Activated naive CD8-positive, alpha-beta T cell treated with anti-CD3 and anti-CD28 coated beads, Interleukin-2, amount 50 U/mL, for 24 hours (primary cell): Measurements from ENCODE around the gene BTBD10.
"Not testable (repeated sequence)": the region's sequence is repeated elsewhere in the genome, so short reads cannot be mapped to it uniquely, and the experiment has no call there.

Experiments
- ATAC-seq: fragments of 150-1000 bp; cut with Tn5 transposase; one replicate; pipeline ENCODE4 v1.10.0; 2021
- DNase-seq: peaks from one replicate; pipeline ENCODE4 v3.0.0; 2021
- H3K27ac Mint-ChIP-seq: one replicate; pipeline ENCODE4 v1.8.0; 2021; ENCODE audit warnings: mild to moderate bottlenecking, mixed read lengths
- H3K27me3 Mint-ChIP-seq: one replicate; pipeline ENCODE4 v1.8.0; 2021; ENCODE audit warnings: mixed read lengths
- H3K36me3 Mint-ChIP-seq: one replicate; pipeline ENCODE4 v1.8.0; 2021; ENCODE audit warnings: low read depth, mixed read lengths
- H3K4me1 Mint-ChIP-seq: one replicate; pipeline ENCODE4 v1.8.0; 2021; ENCODE audit warnings: mixed read lengths
- H3K4me3 Mint-ChIP-seq: one replicate; pipeline ENCODE4 v1.8.0; 2021; ENCODE audit warnings: mild to moderate bottlenecking, moderate library complexity, mixed read lengths
- H3K9me3 Mint-ChIP-seq: one replicate; pipeline ENCODE4 v1.8.0; 2021; ENCODE audit warnings: mixed read lengths

BTBD10 gene

DNA sequence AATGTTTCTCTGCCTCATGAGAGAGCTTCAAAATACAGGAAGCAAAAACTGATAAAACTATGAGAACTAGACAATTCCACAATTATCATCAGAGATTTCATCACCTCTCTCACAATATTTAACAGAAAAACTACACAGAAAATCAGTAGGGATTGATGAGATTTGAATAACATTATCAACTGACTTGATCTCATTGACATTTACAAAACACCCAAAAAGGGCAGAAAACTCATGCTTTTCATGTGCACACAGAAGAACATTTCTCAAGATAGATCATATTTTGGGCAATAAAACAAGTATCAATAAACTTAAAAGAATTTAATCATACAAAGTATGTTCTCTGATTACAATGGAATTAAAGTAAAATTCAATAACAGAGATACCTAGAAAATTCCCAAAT, 35.6 kb downstream of the BTBD10 start:
- Mint-ChIP-seq H3K36me3 (peaks cover 42% of the 10 kb centered on the region), H3K27me3 (no peaks in the 10 kb centered on the region), H3K4me1 (peaks cover 31% of the 10 kb centered on the region), H3K27ac (no peak overlapping the region), H3K9me3 (peaks cover 33% of the 10 kb centered on the region), H3K4me3 (no peak overlapping the region)
- no peak for DNase-seq
- ATAC-seq: no peak

DNA sequence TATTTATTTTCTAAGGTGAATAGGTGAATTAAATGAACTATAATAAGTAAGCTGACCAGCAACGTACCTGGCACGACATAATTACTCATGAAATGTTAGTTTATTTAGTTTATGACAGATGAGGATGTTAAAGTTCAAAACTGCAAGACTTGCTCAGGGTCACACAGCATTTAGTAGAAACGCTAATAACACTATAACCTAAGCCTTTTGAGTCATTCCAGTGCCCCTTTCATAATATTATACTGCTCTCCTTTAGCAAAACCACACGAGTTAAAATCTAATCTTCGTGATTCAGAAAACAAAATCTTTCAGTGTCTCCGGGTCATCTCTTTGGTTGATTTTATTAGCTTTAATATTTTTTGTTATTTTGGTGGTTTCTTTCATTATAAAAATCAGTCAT, 39.6 kb downstream of the BTBD10 start:
- no peak overlapping the region for H3K27ac Mint-ChIP-seq
- DNase-seq (no peak), ATAC-seq (no peak)
- H3K27me3 Mint-ChIP-seq: no peaks in the 10 kb centered on the region
- peaks cover 17% of the 10 kb centered on the region for H3K9me3 Mint-ChIP-seq
- H3K4me1 Mint-ChIP-seq: peaks cover 17% of the 10 kb centered on the region
- no peak overlapping the region for H3K4me3 Mint-ChIP-seq
- peaks cover 24% of the 10 kb centered on the region for H3K36me3 Mint-ChIP-seq

DNA sequence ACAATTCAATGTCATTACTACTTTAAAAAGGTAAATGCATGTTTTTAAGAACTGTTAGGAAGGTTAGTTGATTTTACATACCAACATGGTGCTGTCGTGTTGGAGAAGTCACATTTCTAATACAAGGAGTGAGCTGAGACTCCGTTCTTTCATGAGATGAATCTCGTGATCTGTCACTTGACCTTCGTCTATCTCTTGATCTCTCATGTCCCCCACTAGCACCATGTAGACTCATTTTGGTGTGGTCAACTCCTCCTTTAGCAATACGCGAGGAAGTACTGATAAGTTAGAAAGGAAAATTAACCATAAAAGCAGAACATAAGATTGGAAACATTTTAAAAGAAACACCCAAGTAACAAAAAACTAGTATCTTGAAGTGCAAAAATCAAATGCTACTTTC, 41.5 kb downstream of the BTBD10 start:
- peaks cover 6% of the 10 kb centered on the region for H3K9me3 Mint-ChIP-seq
- DNase-seq: no peak
- H3K27ac Mint-ChIP-seq: no peak overlapping the region
- H3K4me3 Mint-ChIP-seq: no peak overlapping the region
- peaks cover 16% of the 10 kb centered on the region for H3K4me1 Mint-ChIP-seq
- ATAC-seq: no peak
- H3K27me3 Mint-ChIP-seq: no peaks in the 10 kb centered on the region
- peaks cover 13% of the 10 kb centered on the region for H3K36me3 Mint-ChIP-seq

DNA sequence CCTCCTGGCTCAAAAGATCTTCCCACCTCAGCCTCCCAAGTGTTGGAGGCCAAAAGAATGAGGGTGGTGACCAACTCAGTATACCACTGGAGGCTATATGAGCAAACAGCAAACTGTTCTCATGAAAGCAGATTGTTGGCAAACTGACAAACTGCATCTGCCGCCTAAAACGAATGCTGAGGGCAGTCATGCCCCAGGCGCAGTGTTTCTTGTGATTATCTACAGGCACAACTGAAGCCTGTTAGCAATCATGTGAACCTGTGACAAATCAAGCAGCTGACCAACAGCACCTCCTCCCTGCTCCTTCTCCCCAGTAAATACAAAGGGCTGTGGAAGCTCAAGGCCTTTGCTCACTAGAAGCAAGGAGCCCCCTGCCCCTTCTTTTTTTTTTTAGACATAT, 47.8 kb downstream of the BTBD10 start:
- ATAC-seq (no peak), DNase-seq (no peak)
- Mint-ChIP-seq H3K27me3 (no peaks in the 10 kb centered on the region), H3K4me3 (no peak overlapping the region), H3K9me3 (no peaks in the 10 kb centered on the region), H3K4me1 (no peaks in the 10 kb centered on the region), H3K36me3 (peaks cover 34% of the 10 kb centered on the region), H3K27ac (no peak overlapping the region)

DNA sequence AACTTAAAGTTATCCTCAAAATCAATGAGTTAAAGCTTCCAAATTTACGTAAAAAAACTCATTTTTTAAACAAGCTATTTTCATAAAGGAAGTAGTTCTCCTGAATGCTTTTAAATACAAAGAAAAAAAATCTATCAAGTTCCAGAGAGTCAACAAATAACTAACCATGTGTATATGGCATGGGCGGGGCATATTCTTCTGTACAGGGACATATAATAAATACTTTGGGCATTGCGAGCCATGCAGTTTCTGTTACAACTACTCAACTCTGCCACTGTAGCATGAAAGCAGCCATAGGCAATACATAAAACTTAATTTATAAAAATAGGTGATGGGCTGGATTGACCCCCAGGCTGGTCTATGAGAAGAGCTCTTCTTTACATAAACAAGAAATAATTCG, 57.8 kb downstream of the BTBD10 start:
- Mint-ChIP-seq H3K9me3 (peaks cover 4% of the 10 kb centered on the region), H3K27ac (no peak overlapping the region), H3K36me3 (peaks cover 36% of the 10 kb centered on the region), H3K4me3 (no peak overlapping the region), H3K4me1 (no peaks in the 10 kb centered on the region), H3K27me3 (no peaks in the 10 kb centered on the region)
- ATAC-seq (no peak), DNase-seq (no peak)

DNA sequence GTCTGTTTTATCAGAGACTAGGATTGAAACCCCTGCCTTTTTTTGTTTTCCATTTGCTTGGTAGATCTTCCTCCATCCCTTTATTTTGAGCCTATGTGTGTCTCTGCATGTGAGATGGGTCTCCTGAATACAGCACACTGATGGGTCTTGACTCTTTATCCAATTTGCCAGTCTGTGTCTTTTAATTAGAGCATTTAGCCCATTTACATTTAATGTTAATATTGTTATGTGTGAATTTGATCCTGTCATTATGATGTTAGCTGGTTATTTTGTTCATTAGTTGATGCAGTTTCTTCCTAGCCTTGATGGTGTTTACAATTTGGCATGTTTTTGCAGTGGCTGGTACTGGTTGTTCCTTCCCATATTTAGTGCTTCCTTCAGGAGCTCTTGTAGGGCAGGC, 64.7 kb downstream of the BTBD10 start:
- not testable (repeated sequence) for ATAC-seq, H3K27ac Mint-ChIP-seq, H3K4me1 Mint-ChIP-seq, H3K27me3 Mint-ChIP-seq, DNase-seq, H3K4me3 Mint-ChIP-seq, H3K9me3 Mint-ChIP-seq
- H3K36me3 Mint-ChIP-seq: peaks cover 36% of the 10 kb centered on the region

DNA sequence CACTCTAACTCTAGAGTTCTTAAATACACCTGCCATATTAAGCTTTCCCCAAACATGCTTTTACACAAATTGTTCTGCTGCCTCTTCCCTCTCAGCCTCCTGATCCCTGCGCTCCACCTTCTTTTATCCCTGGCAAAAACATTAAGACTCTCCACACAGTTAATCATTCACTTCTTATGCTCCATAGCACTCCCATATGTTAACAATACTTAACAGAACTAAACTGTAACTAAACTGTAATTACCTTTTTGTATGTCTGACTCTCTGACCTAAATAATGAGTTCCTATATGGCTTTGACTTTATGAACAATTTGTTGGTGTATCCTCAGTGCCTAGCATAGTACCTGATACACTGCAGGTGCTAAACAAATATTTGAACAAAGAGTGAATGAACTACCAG, 71.8 kb downstream of the BTBD10 start:
- DNase-seq (no peak), ATAC-seq (no peak)
- H3K27me3 Mint-ChIP-seq: no peaks in the 10 kb centered on the region
- H3K9me3 Mint-ChIP-seq: peaks cover under 1% of the 10 kb centered on the region
- H3K27ac Mint-ChIP-seq: no peak overlapping the region
- H3K4me3 Mint-ChIP-seq: no peak overlapping the region
- H3K4me1 Mint-ChIP-seq: peaks cover 3% of the 10 kb centered on the region
- H3K36me3 Mint-ChIP-seq: peaks cover 29% of the 10 kb centered on the region

DNA sequence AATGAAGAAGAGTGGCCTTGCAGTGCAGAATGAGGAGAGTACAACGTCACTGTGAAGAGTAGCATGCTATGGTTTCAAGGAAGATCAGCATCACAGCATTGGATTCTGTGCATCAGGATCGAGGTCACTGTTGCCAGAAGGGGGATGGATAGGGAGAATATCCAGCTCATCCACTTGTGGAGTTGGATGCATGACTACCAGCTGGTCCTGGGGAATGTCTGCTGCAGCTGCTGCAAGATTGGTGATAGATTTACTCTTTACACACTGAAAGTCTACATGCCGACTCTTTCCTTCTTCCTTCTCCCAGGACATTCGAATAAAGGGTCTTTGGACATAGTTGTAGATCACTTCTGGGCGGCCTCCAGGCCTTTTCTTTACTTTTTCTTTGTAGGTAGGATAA, 74.3 kb downstream of the BTBD10 start:
- ATAC-seq: no peak
- no peak for DNase-seq
- Mint-ChIP-seq H3K4me3 (no peak overlapping the region), H3K9me3 (no peaks in the 10 kb centered on the region), H3K27ac (peak overlapping the region; percentile 24), H3K36me3 (peaks cover 34% of the 10 kb centered on the region), H3K4me1 (peaks cover 3% of the 10 kb centered on the region), H3K27me3 (no peaks in the 10 kb centered on the region)

DNA sequence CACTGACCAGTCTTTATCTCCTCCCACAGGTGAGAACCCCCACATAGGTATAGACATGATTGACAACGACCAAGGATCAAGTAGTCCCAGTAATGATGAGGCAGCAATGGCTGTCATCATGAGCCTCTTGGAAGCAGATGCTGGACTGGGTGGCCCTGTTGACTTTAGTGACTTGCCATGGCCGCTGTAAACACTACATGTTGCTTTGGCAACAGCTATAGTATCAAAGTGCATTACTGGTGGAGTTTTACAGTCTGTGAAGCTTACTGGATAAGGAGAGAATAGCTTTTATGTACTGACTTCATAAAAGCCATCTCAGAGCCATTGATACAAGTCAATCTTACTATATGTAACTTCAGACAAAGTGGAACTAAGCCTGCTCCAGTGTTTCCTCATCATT, 76.5 kb downstream of the BTBD10 start:
- DNase-seq (no peak), ATAC-seq (no peak)
- no peaks in the 10 kb centered on the region for H3K9me3 Mint-ChIP-seq
- H3K27ac Mint-ChIP-seq: peak overlapping the region; percentile 33
- peaks cover 3% of the 10 kb centered on the region for H3K4me1 Mint-ChIP-seq
- H3K4me3 Mint-ChIP-seq: no peak overlapping the region
- H3K36me3 Mint-ChIP-seq: peaks cover 41% of the 10 kb centered on the region
- no peaks in the 10 kb centered on the region for H3K27me3 Mint-ChIP-seq

DNA sequence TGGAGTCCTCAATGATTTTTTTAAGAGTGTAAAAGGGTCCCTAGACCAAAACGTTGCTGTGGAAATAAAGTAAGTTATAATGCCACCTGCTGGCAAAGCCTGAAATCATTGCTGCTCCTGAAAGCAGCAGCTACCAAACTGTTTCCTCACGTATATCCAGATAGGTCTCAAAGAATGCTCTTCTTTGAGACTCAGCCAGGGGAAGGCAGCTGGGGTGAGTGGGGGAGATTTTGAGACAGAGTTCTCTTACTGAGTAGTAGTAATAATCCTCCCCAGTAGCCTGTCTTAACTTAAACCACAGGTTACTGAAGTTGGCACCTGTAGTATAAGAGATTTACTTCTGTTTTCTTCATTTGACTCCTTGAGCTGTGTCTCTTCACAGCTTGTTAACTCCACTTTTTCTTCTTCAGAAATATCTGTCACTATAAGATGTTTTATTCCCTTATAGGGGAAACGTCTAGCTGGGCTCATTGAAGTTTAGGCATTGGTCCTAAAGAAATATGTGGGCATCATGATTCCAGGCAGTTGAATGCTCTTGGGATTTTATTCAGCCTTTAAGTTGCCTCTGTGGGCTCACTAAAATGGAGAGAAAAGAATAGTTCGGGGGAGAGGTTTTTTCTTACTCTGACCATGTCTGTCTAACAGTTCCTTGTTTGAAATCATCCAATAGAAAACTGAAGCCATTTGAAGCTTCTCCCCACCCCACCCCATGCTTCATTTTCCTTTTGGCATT, 77.9 kb downstream of the BTBD10 start:
- ATAC-seq (no peak), DNase-seq (peak; percentile 23)
- Mint-ChIP-seq H3K4me3 (no peak overlapping the region), H3K9me3 (no peaks in the 10 kb centered on the region), H3K27ac (peak overlapping the region; percentile 19), H3K4me1 (peaks cover 3% of the 10 kb centered on the region), H3K36me3 (peaks cover 36% of the 10 kb centered on the region), H3K27me3 (no peaks in the 10 kb centered on the region)

DNA sequence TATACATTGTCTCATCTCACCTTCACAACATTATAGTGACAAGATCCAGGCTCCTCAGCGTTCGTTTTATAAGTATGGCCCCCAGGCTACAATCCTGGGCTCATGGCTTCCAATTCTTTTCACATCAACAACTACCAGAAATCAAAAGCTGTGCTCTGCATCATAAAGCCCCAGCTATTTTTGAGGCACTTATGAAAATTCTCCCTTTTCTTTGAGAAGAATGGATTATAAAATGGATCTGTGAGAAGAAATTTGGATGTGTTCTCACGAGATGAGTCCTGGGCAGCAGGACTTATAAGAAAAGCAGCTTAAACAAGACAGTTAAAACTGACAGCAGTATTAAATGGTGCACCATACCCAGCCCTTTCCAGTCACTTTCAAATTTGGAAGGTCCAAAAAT, 80.3 kb downstream of the BTBD10 start:
- H3K27me3 Mint-ChIP-seq: no peaks in the 10 kb centered on the region
- peaks cover 24% of the 10 kb centered on the region for H3K36me3 Mint-ChIP-seq
- DNase-seq (no peak), ATAC-seq (no peak)
- no peaks in the 10 kb centered on the region for H3K4me1 Mint-ChIP-seq
- H3K27ac Mint-ChIP-seq: no peak overlapping the region
- no peak overlapping the region for H3K4me3 Mint-ChIP-seq
- H3K9me3 Mint-ChIP-seq: no peaks in the 10 kb centered on the region

DNA sequence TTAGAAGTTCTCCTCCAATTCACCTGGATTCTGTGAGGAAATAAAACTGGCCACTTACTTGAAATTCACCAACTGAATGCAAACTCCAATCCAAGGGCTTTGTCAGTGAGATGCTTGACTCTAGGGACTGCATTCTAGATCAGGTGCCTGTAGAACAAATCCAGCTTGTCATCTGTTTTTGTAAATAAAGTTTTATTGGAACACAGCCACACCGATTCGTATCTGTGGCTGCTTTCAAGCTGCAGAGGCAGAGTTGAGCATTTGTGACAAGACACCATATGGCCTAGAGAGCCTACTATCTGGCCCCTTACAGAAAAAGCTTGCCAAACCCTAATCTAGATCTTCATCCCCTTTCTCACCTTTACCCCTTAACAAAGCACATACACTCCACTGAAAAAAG, 82.3 kb downstream of the BTBD10 start:
- Mint-ChIP-seq H3K36me3 (peaks cover 29% of the 10 kb centered on the region), H3K27me3 (no peaks in the 10 kb centered on the region), H3K9me3 (no peaks in the 10 kb centered on the region), H3K4me1 (no peaks in the 10 kb centered on the region), H3K27ac (no peak overlapping the region), H3K4me3 (no peak overlapping the region)
- no peak for ATAC-seq
- no peak for DNase-seq

DNA sequence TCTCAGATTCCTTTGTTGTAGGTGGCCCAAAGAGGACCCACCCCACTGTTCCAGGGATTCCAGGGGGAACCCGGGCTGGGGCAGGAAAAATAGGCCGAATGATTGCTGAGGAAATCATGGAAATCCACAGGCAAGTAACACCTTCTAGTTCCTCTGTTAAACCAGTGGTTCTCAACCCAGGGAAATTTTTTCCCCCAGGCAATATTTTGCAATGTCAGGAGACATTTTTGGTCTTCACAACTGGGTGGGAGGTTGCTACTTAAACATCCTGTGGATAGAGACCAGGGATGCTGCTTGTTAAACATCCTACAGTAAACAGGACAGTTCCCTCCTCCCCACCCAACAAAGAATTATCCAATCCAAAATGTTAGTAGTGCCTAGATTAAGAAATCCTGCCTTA, 84.7 kb downstream of the BTBD10 start:
- DNase-seq: no peak
- no peak overlapping the region for H3K27ac Mint-ChIP-seq
- no peaks in the 10 kb centered on the region for H3K27me3 Mint-ChIP-seq
- peaks cover 31% of the 10 kb centered on the region for H3K36me3 Mint-ChIP-seq
- no peaks in the 10 kb centered on the region for H3K9me3 Mint-ChIP-seq
- H3K4me3 Mint-ChIP-seq: no peak overlapping the region
- no peaks in the 10 kb centered on the region for H3K4me1 Mint-ChIP-seq
- no peak for ATAC-seq

DNA sequence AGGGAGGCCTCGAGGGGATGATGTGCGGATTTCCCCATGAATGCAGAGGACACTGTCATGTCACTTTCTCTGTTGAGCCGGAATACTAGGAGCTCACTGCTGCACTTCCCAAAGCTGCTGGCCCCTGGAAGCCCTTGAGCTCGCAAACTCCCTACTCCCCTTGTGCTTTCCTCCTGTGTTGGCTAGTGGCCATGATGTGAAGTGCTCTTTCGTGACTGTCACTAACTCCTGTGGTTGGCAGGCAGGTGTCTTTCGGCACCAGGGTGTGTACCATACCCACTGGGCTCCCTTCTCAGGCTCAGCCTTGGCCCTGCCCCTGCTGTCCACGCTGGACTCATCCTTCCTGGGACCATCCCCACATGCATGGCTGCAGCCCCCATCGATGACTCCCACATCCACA, 86.2 kb downstream of the BTBD10 start:
- H3K4me3 Mint-ChIP-seq: no peak overlapping the region
- H3K27ac Mint-ChIP-seq: no peak overlapping the region

DNA sequence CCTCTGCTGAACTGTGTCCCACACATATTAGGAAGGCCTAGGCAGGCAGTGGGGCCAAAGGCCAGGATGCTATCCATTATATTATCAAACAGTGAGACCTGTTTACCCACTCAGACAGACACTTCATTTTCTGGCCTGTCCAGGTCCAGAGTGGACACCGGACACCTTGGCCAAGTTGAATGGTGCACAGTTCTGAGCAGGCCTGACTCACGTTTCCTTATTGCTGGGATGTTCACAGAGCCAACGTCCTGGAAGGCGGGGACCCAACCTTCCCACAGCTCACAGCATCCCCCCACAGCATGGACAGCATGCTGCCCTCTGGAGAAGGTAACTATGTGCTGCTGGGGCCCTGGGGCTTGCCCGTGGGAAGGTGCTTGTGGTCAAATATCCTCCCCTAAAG, 86.6 kb downstream of the BTBD10 start:
- H3K4me3 Mint-ChIP-seq: no peak overlapping the region
- H3K27me3 Mint-ChIP-seq: no peaks in the 10 kb centered on the region
- no peaks in the 10 kb centered on the region for H3K4me1 Mint-ChIP-seq
- no peak for DNase-seq
- no peak for ATAC-seq
- peaks cover 20% of the 10 kb centered on the region for H3K36me3 Mint-ChIP-seq
- H3K27ac Mint-ChIP-seq: no peak overlapping the region
- H3K9me3 Mint-ChIP-seq: no peaks in the 10 kb centered on the region

More for the DNA sequence above, 86.2 kb downstream of the BTBD10 start:
- H3K4me1 Mint-ChIP-seq: no peaks in the 10 kb centered on the region
- no peaks in the 10 kb centered on the region for H3K9me3 Mint-ChIP-seq
- no peaks in the 10 kb centered on the region for H3K27me3 Mint-ChIP-seq
- no peak for DNase-seq
- H3K36me3 Mint-ChIP-seq: peaks cover 21% of the 10 kb centered on the region
- no peak for ATAC-seq

DNA sequence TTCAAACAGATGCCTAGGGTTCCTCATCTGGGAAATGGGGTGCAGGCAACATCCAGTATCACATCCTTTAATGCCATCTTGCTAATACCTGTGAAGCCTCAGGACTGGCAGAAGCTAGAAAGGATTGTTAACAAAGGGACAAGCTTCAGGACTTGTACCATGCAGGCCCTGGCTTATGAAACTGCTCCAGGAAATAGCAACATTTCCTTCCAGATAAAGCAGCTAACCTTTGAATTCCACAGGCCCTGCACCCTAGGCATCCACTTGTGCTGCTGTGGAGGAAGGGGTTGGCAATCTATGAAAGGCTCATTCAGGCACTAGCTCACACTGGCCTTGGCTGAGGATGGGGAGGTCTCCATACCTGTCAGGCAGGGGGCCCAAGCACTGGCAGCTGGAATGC, 87.2 kb downstream of the BTBD10 start:
- Mint-ChIP-seq H3K27ac (no peak overlapping the region), H3K4me3 (no peak overlapping the region), H3K4me1 (no peaks in the 10 kb centered on the region), H3K27me3 (no peaks in the 10 kb centered on the region), H3K9me3 (no peaks in the 10 kb centered on the region), H3K36me3 (peaks cover 20% of the 10 kb centered on the region)
- ATAC-seq (no peak), DNase-seq (no peak)
